HUES6 (cell line): ENCODE data around the gene DHTKD1.
"Not testable (repeated sequence)": the region's sequence is repeated elsewhere in the genome, so short reads cannot be mapped to it uniquely, and the experiment has no call there.

Experiments used
- H3K27ac ChIP-seq: 2 replicates; pipeline ENCODE4 v1.7.0; 2013; ENCODE audit warnings: low read depth, mild to moderate bottlenecking, low read length, inconsistent platforms
- H3K27me3 ChIP-seq: 2 replicates; pipeline ENCODE4 v1.6.1; 2013; ENCODE audit warnings: low read length; ENCODE audit not compliant: control insufficient read depth, insufficient read depth
- H3K36me3 ChIP-seq: 2 replicates; pipeline ENCODE4 v1.6.1; 2013; ENCODE audit warnings: low read length; ENCODE audit not compliant: control insufficient read depth, insufficient read depth
- H3K4me1 ChIP-seq: 2 replicates; pipeline ENCODE4 v1.6.1; 2013; ENCODE audit warnings: low read length; ENCODE audit not compliant: control insufficient read depth, insufficient read depth
- H3K4me3 ChIP-seq: 2 replicates; pipeline ENCODE4 v1.5.1; 2013; ENCODE audit warnings: low read depth, low read length
- H3K9ac ChIP-seq: one replicate; pipeline ENCODE4 v1.6.1; 2013; ENCODE audit warnings: mild to moderate bottlenecking, low read length
- H3K9me3 ChIP-seq: 2 replicates; pipeline ENCODE4 v1.6.1; 2013; ENCODE audit warnings: low read depth, low read length; ENCODE audit not compliant: control insufficient read depth, insufficient read depth

The DHTKD1 gene

GRCh38 chr10:12071441-12071840 lies 2.7 kb downstream of the DHTKD1 start:
- H3K4me1 ChIP-seq = peaks cover 14% of the 10 kb centered on the region; the same call in 1 of the 2 replicates
- not testable (repeated sequence) for H3K9me3 ChIP-seq, H3K27ac ChIP-seq, H3K4me3 ChIP-seq, H3K36me3 ChIP-seq, H3K9ac ChIP-seq, H3K27me3 ChIP-seq

- H3K4me3 ChIP-seq = no peak overlapping the region
- no peaks in the 10 kb centered on the region for H3K9me3 ChIP-seq
- H3K27ac ChIP-seq = no peak overlapping the region
- H3K27me3 ChIP-seq = no peaks in the 10 kb centered on the region
- peaks cover 9% of the 10 kb centered on the region; the same call in 1 of the 2 replicates for H3K4me1 ChIP-seq
- H3K36me3 ChIP-seq = peaks cover 11% of the 10 kb centered on the region
- H3K9ac ChIP-seq = no peak overlapping the region
Observed at GRCh38 chr10:12073526-12073925, 4.8 kb downstream of the DHTKD1 start.

GRCh38 chr10:12077580-12078180 lies 8.9 kb downstream of the DHTKD1 start:
- H3K9ac ChIP-seq = no peak overlapping the region
- no peaks in the 10 kb centered on the region for H3K9me3 ChIP-seq
- H3K27ac ChIP-seq = no peak overlapping the region
- H3K4me3 ChIP-seq = no peak overlapping the region
- H3K27me3 ChIP-seq = no peaks in the 10 kb centered on the region
- H3K4me1 ChIP-seq = no peaks in the 10 kb centered on the region
- H3K36me3 ChIP-seq = peaks cover 25% of the 10 kb centered on the region

GRCh38 chr10:12081470-12081869 lies 12.7 kb downstream of the DHTKD1 start:
- Histone ChIP-seq H3K27ac (no peak overlapping the region), H3K4me1 (no peaks in the 10 kb centered on the region), H3K9me3 (no peaks in the 10 kb centered on the region), H3K9ac (no peak overlapping the region), H3K4me3 (no peak overlapping the region), H3K27me3 (no peaks in the 10 kb centered on the region), H3K36me3 (peaks cover 45% of the 10 kb centered on the region)

GRCh38 chr10:12081879-12082557 lies 13.3 kb downstream of the DHTKD1 start:
- H3K27me3 ChIP-seq = no peaks in the 10 kb centered on the region
- no peak overlapping the region for H3K27ac ChIP-seq
- peaks cover 50% of the 10 kb centered on the region for H3K36me3 ChIP-seq
- H3K4me1 ChIP-seq = no peaks in the 10 kb centered on the region
- no peak overlapping the region for H3K4me3 ChIP-seq
- H3K9ac ChIP-seq = no peak overlapping the region
- H3K9me3 ChIP-seq = no peaks in the 10 kb centered on the region

GRCh38 chr10:12088919-12089318 lies 20.2 kb downstream of the DHTKD1 start:
- Histone ChIP-seq H3K36me3 (peaks cover 84% of the 10 kb centered on the region), H3K4me1 (no peaks in the 10 kb centered on the region), H3K9me3 (no peaks in the 10 kb centered on the region), H3K9ac (no peak overlapping the region), H3K27ac (no peak overlapping the region), H3K4me3 (no peak overlapping the region), H3K27me3 (no peaks in the 10 kb centered on the region)

- H3K9me3 ChIP-seq = no peaks in the 10 kb centered on the region
- H3K4me3 ChIP-seq = no peak overlapping the region
- no peak overlapping the region for H3K9ac ChIP-seq
- no peaks in the 10 kb centered on the region for H3K27me3 ChIP-seq
- peaks cover 86% of the 10 kb centered on the region for H3K36me3 ChIP-seq
- H3K27ac ChIP-seq = no peak overlapping the region
- H3K4me1 ChIP-seq = no peaks in the 10 kb centered on the region
Observed at GRCh38 chr10:12091421-12091820, 22.7 kb downstream of the DHTKD1 start.

GRCh38 chr10:12097361-12097760 lies 28.6 kb downstream of the DHTKD1 start:
- not testable (repeated sequence) for H3K4me1 ChIP-seq, H3K9ac ChIP-seq, H3K27me3 ChIP-seq, H3K4me3 ChIP-seq, H3K9me3 ChIP-seq, H3K27ac ChIP-seq
- H3K36me3 ChIP-seq = peaks cover 84% of the 10 kb centered on the region

- H3K27ac ChIP-seq = no peak overlapping the region
- no peak overlapping the region for H3K9ac ChIP-seq
- no peaks in the 10 kb centered on the region for H3K4me1 ChIP-seq
- no peak overlapping the region for H3K4me3 ChIP-seq
- no peaks in the 10 kb centered on the region for H3K9me3 ChIP-seq
- H3K27me3 ChIP-seq = no peaks in the 10 kb centered on the region
- peaks cover 85% of the 10 kb centered on the region for H3K36me3 ChIP-seq
Observed at GRCh38 chr10:12097791-12098190, 29.0 kb downstream of the DHTKD1 start.

- Histone ChIP-seq H3K9me3 (no peaks in the 10 kb centered on the region), H3K27ac (no peak overlapping the region), H3K4me3 (no peak overlapping the region), H3K9ac (no peak overlapping the region), H3K4me1 (no peaks in the 10 kb centered on the region), H3K36me3 (peaks cover 83% of the 10 kb centered on the region), H3K27me3 (no peaks in the 10 kb centered on the region)
Observed at GRCh38 chr10:12098966-12099365, 30.2 kb downstream of the DHTKD1 start.

- peaks cover 93% of the 10 kb centered on the region for H3K36me3 ChIP-seq
- no peak overlapping the region for H3K4me3 ChIP-seq
- H3K9ac ChIP-seq = no peak overlapping the region
- H3K27ac ChIP-seq = no peak overlapping the region
- no peaks in the 10 kb centered on the region for H3K27me3 ChIP-seq
- no peaks in the 10 kb centered on the region for H3K9me3 ChIP-seq
- H3K4me1 ChIP-seq = no peaks in the 10 kb centered on the region
Observed at GRCh38 chr10:12103802-12104201, 35.0 kb downstream of the DHTKD1 start.
